GM12891 (cell line): ENCODE measurements around the gene RGPD6.
"Not testable (repeated sequence)": the region's sequence is repeated elsewhere in the genome, so short reads cannot be mapped to it uniquely, and the experiment has no call there.

ENCODE experiments used
- DNase-seq: peaks from one replicate; pipeline ENCODE4 v3.0.0; 2011; ENCODE audit warnings: low spot score; ENCODE audit not compliant: insufficient read length
- FAIRE-seq: peaks from 2 replicates; lab custom pipeline; 2011; peaks lifted over from hg19 to GRCh38; lab: Jason Lieb, UNC

RGPD6 gene

GRCh38 chr2:110488991-110489390 lies 88.0 kb downstream of the RGPD6 start:
- not testable (repeated sequence) for FAIRE-seq, DNase-seq

- FAIRE-seq, DNase-seq: not testable (repeated sequence)
Observed at GRCh38 chr2:110482697-110483096, 94.3 kb downstream of the RGPD6 start.

GRCh38 chr2:110481200-110481599 lies 95.8 kb downstream of the RGPD6 start:
- not testable (repeated sequence) for FAIRE-seq, DNase-seq

GRCh38 chr2:110480084-110480483 lies 96.9 kb downstream of the RGPD6 start:
- not testable (repeated sequence) for FAIRE-seq, DNase-seq

GRCh38 chr2:110477370-110477769 lies 99.7 kb downstream of the RGPD6 start:
- FAIRE-seq, DNase-seq: not testable (repeated sequence)

GRCh38 chr2:110476952-110477351 lies 100.1 kb downstream of the RGPD6 start:
- not testable (repeated sequence) for FAIRE-seq, DNase-seq

- DNase-seq, FAIRE-seq: not testable (repeated sequence)
Observed at GRCh38 chr2:110475627-110476359, 101.2 kb downstream of the RGPD6 start.

GRCh38 chr2:110474898-110475297 lies 102.1 kb downstream of the RGPD6 start:
- not testable (repeated sequence) for DNase-seq, FAIRE-seq

- FAIRE-seq, DNase-seq: not testable (repeated sequence)
Observed at GRCh38 chr2:110473059-110473358, 104.0 kb downstream of the RGPD6 start.

GRCh38 chr2:110472171-110473058 lies 104.6 kb downstream of the RGPD6 start, which contains the start of gene LIMS4:
LIMS4 (minus strand) TSS chr2:110472816; CDS start chr2:110472778, 38 bp downstream.
- FAIRE-seq, DNase-seq: not testable (repeated sequence)

- not testable (repeated sequence) for DNase-seq, FAIRE-seq
Observed at GRCh38 chr2:110468921-110469320, 108.1 kb downstream of the RGPD6 start.

GRCh38 chr2:110465312-110465711 lies 111.7 kb downstream of the RGPD6 start:
- DNase-seq, FAIRE-seq: not testable (repeated sequence)
